GM18907 (cell line): ENCODE measurements around the gene GALNTL6.
"Not testable (repeated sequence)": the region's sequence is repeated elsewhere in the genome, so short reads cannot be mapped to it uniquely, and the experiment has no call there.

Experiments used
- ATAC-seq: cut with Tn5 transposase; IDR thresholded peaks from one replicate; pipeline ENCODE4 v1.9.1; 2021; ENCODE audit warnings: mild to moderate bottlenecking, moderate library complexity; ENCODE audit not compliant: unreplicated experiment

The GALNTL6 gene

GRCh38 chr4:172963498-172964294 is 1150.5 kb downstream of the GALNTL6 start:
- no peak for ATAC-seq

GRCh38 chr4:172970189-172970588 is 1157.0 kb downstream of the GALNTL6 start:
- not testable (repeated sequence) for ATAC-seq

GRCh38 chr4:172974586-172974985 is 1161.4 kb downstream of the GALNTL6 start:
- ATAC-seq = no peak

- ATAC-seq = no peak
These were observed 1162.5 kb downstream of the GALNTL6 start for GRCh38 chr4:172975651-172976229.

GRCh38 chr4:172977491-172978041 is 1164.4 kb downstream of the GALNTL6 start:
- not testable (repeated sequence) for ATAC-seq

GRCh38 chr4:172978848-172979247 is 1165.6 kb downstream of the GALNTL6 start:
- no peak for ATAC-seq

- ATAC-seq = no peak
These were observed 1166.1 kb downstream of the GALNTL6 start for GRCh38 chr4:172979332-172979731.

- no peak for ATAC-seq
These were observed 1167.0 kb downstream of the GALNTL6 start for GRCh38 chr4:172980219-172980618.

- peak; percentile 52 for ATAC-seq
These were observed 1169.0 kb downstream of the GALNTL6 start for GRCh38 chr4:172982151-172982590.

- no peak for ATAC-seq
These were observed 1169.8 kb downstream of the GALNTL6 start for GRCh38 chr4:172983014-172983413.

- ATAC-seq = no peak
These were observed 1170.4 kb downstream of the GALNTL6 start for GRCh38 chr4:172983631-172984030.

- ATAC-seq = no peak
These were observed 1172.3 kb downstream of the GALNTL6 start for GRCh38 chr4:172985552-172985951.

GRCh38 chr4:172986114-172986513 is 1172.9 kb downstream of the GALNTL6 start:
- ATAC-seq = peak; percentile 55

GRCh38 chr4:172989984-172990820 is 1177.0 kb downstream of the GALNTL6 start:
- ATAC-seq = no peak

- no peak for ATAC-seq
These were observed 1179.6 kb downstream of the GALNTL6 start for GRCh38 chr4:172992648-172993378.

- no peak for ATAC-seq
These were observed 1182.0 kb downstream of the GALNTL6 start for GRCh38 chr4:172995161-172995560.

- ATAC-seq = no peak
These were observed 1182.5 kb downstream of the GALNTL6 start for GRCh38 chr4:172995704-172996103.

GRCh38 chr4:172996571-172997216 is 1183.5 kb downstream of the GALNTL6 start:
- no peak for ATAC-seq

- no peak for ATAC-seq
These were observed 1184.0 kb downstream of the GALNTL6 start for GRCh38 chr4:172997217-172997609.

- ATAC-seq = no peak
These were observed 1184.7 kb downstream of the GALNTL6 start for GRCh38 chr4:172997856-172998255.
